HG02678 (cell line): ENCODE results near the gene DPP7.
A peak's percentile ranks its signal among the peaks of the same experiment; 100 is the strongest.
"Not testable (repeated sequence)": the region's sequence is repeated elsewhere in the genome, so short reads cannot be mapped to it uniquely, and the experiment has no call there.

Experiments
- ATAC-seq: cut with Tn5 transposase; IDR thresholded peaks from one replicate; pipeline ENCODE4 v1.9.1; 2021; ENCODE audit warnings: mild to moderate bottlenecking, moderate library complexity; ENCODE audit not compliant: unreplicated experiment

DPP7 gene

GRCh38 chr9:137075275-137075775, 39.2 kb downstream of the DPP7 start:
- no peak for ATAC-seq

GRCh38 chr9:137074657-137075274, 39.8 kb downstream of the DPP7 start:
- no peak for ATAC-seq

- ATAC-seq = no peak
Observed at GRCh38 chr9:137073992-137074399, 40.5 kb downstream of the DPP7 start.

DNA sequence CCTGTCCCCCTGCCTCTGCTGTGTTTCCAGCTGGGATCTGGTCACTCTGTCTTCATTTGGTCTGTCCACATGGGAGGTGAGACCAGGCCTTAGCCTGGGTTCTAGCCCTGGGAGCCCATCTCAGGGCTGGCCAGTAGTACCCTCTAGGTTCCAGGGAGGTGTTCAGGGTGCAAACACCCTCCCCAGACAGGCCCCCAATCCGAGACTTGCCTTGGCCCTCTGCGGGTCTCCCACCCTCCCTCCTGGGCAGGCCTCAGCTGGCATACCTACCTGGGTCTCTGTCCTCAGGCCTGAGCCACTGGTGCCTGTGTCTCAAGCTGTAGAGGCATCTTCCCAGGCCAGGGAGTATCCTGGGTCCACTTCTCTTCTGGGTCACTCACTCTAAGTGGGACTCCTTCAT, 43.3 kb downstream of the DPP7 start:
- ATAC-seq = no peak

GRCh38 chr9:137070906-137071275, 43.6 kb downstream of the DPP7 start:
- ATAC-seq = peak; percentile 8

GRCh38 chr9:137070201-137070905, 44.2 kb downstream of the DPP7 start, which contains the start of gene SAPCD2:
SAPCD2 (minus strand) TSS chr9:137070557; CDS start chr9:137070460, 97 bp downstream.
- ATAC-seq = peak; percentile 82

- peak; percentile 15 for ATAC-seq
Observed at GRCh38 chr9:137069508-137070091, 44.9 kb downstream of the DPP7 start.

DNA sequence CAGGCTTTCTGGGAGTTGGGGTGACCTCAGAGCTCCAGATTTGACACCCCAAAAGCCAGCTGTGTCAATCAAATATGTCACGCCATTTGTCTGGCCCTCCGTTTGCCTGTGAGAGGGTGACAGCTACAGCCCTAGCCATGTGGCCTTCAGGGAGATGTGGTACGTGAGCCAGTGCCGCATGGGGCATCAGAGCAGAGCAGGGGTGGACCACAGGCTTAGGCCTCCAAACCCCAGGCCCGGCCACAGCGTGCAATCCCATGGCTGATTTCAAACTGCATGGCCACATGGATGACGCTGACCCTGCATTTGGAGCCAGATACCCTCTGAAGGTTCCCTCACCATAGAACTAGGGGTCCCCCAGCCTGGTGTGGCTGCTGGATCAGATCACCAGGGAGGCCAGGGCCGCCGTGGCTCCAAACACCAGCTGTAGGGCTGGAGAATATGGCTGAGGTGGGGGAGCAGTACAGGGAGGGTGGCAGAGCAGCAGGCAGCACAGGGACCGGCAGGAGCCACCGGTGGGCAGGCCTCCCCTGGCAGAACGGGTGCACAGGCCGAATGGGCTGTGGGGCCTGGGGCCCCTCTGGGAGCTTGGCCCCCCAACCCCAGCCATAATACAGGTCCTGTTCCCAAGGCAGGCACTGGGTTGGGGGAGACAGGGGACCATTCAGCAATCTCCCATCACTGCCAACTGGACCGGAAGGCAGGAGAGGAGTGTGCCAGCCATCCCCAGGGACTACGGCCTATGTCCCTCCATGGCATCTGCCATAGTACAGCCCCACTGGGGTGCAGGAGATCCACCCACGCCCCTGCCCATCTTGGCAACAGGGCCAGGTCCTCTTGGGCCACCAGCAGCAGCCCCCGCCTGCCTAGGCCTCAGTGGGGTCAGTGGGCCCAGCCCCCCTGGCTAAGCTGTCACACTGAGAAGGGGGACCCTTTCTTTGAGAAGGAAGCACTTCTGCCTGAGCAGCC, 45.7 kb downstream of the DPP7 start:
- no peak for ATAC-seq

DNA sequence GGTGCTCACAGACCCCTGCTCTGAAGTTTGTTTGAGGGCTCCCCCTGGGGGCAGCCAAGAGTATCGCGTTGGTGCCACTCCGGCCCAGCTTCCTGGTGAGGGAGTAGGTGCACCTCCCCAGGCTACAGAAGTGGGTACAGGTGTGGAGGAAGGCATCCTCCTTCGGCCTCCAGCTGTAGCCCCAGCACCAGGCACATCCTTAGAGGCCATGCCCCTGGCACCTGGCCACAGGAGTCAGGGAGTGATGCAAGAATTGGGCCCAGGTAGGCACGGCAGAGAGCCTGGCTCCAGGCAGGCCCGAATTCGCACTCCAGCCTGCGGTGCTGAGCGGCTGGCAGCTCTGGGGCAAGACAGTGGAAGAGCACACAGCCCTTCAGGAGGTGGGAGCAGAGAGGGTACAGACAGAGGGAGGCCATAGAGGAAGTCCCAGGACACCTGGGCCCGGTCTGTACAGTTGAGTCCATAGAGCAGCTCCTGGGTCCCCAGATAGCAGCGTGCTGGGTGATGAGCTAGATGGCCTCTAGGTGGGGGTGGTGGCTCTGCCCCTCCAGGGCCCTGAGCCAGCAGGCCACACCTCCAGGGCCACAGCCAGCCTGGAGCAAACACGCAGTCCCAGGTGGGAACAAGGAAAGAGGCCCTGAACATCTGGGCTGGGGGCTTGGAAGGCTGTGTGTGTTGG, 46.5 kb downstream of the DPP7 start:
- ATAC-seq = peak; percentile 35

DNA sequence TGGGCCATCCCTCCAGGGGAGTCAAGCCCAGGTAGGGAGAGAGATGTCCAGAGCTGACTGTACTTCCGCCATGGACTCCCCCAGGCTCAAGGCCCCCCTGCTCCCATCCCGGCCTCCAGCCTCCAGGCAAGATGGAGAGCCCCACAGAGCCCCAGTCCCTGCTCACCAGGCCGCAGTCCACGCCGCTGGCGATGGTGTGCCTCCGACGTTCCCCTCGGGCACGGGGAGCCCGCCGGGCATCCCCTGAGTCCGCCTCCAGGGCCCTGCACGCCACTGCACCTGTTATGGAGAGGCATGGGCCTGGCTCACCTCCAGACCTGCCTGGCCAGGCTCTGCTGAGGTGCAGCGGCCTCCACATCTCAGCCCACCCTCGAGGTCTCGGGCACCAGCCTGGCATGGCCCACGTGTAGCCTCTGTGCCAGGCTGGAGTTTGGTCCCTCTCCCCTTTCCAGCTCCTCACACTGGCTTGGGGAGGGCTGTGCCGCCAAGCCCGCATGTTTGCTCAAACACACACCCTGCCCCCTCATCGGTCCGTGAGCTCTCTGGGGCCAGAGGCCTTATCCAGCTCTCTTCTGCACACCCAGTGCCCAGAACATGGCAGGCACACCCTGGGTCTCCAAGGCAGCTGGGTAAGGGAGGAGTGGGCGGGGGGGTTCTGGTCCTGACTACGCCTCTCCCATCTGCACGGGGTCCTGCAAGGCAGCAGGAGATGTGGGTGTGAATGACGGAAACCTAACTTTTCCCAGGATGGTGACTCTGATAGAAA, 48.3 kb downstream of the DPP7 start:
- no peak for ATAC-seq

DNA sequence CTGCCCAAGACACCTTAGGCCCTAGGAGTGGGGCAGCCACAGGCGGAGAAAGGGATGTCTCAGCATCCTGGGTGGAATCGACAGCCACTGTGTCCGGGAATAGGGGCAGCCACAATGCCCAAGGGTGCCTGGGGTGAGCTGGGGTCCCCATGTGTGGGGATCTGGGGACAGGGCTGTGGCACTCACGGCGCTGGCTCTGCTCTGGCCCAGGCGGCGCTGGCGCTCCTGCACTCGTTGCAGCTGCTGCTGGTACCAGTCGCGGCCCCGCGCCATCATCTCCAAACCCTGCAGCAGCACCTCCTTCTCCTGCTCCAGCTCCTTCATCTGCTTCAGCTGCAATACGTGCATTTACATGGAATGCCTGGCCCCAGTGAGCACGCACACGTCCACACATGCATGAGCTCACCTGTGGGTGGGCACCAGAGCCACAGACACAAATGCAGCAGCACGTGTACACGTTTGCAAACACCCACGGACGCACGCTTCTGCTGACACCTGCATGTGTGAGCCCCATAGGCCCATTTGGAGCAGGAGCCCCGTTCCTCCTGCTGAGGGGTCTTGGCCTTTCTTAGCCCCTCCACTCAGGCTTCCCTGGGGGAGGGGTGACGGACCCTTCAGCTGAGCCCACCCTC, 49.1 kb downstream of the DPP7 start:
- ATAC-seq = no peak

DNA sequence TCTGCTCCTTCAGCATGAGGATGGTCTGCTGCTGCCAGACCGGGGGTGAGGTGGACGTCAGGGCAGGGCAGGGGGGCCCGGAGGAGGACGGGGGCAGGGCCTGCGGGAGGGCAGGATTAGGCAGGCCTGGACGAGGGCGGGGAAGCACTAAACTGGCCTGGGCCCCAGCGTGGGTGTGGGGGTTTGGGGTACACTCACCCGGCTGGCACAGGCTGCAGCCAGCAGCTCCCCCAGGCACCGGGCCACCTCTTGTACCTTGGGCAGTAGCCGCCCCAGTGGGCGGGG, 49.7 kb downstream of the DPP7 start:
- no peak for ATAC-seq

GRCh38 chr9:137064027-137064879, 50.3 kb downstream of the DPP7 start:
- ATAC-seq = no peak

DNA sequence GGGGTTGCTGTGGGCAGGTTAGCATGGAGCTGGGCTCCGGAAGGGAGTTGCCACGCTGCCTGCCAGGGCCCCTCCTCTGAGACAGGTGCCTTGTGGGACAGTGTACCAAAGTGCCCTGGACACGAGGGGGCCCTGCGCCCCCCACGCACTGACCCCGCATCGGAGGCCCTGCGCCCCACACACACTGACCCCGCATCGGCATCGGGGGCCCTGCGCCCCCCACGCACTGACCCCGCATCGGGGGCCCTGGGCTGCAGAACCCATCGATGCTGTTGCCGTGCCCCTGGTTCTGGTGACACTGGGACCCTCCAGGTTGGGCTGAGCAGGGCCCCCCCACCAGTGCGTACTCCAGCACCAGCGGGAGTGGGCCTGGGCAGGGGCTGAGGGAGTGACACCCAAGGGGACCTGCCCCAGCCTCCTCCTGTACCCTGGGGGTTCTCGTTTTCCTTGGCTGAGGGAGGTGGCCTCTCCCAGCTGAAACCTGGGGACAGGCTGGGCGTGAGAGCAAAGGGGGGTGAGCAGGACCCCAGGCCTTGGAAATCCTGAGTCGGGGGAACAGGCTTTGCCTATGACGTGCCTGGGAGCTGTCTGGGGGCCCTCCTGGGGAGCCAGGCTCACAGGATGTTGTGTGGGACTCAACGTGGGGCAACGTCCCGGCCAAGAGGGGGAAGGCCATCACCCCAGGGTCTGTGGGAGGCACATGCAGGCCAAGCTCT, 51.1 kb downstream of the DPP7 start:
- no peak for ATAC-seq

- not testable (repeated sequence) for ATAC-seq
Observed at GRCh38 chr9:137062798-137063197, 51.7 kb downstream of the DPP7 start.

DNA sequence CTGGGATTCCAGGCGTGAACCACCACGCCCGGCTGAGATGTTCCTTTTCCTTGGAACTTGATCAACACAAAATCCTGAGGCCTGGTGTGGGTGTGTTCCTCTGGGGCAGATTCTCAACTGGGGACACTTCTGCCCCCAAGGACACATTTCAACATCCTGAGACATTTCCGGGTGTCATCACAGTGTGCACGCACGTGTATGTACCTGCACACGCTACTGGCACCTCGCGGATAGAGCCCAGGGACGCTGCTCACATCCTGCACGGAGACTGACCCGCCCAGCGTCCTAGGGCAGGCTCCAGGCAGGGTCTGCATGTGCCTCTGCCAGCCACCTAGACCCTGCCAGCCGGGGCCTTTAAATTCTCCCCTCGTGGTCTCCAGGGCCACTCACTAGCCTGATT, 52.1 kb downstream of the DPP7 start:
- ATAC-seq = no peak
